Stimulated activated naive CD8-positive, alpha-beta T cell treated with anti-CD3 and anti-CD28 coated beads, Interleukin-15, Interleukin-2, amounts not matched to agents 100 U/mL and 50 U/mL, for 24 hours (primary cell): Measurements from ENCODE around the gene GSDME.

ENCODE experiments used
- ATAC-seq: fragments of 150-1000 bp; cut with Tn5 transposase; one replicate; pipeline ENCODE4 v1.10.0; 2021
- DNase-seq: peaks from one replicate; pipeline ENCODE4 v3.0.0; 2021

The GSDME gene

DNA sequence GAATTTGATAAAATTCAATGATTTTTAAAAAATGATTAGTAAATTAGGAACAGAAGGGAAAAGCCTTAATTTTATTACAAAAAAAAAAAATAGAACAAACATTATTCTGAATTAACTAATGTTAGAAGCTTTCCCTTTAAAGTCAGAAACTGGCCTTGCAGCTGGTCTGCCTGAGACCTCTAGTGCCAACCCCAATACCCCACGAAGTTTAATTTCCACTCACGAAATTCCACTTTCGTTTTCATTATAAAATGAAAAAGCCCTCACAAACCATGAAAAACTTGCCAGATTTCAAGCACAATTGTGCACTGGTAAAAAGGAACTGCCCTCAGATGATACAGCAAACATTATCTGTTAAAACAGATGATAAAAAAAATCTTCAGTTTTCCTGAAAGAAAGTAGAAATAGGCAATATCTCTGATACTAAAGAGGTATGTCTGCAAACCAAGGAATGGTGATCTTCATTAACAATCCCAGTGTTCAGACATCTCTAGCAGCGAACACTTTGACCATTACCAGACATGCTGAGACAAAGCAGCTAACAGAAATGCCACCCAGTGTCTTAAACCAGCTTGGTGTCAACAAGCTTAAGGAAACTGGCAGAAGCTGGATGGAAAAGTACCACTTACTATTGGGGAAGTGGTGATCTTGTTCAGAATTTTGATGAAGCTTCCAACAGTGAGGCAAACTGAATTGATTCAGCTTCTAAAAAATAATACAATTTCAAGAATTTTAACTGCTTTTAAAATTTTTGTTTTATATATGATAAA, 103.8 kb downstream of the GSDME start:
- ATAC-seq (no peak), DNase-seq (no peak)

DNA sequence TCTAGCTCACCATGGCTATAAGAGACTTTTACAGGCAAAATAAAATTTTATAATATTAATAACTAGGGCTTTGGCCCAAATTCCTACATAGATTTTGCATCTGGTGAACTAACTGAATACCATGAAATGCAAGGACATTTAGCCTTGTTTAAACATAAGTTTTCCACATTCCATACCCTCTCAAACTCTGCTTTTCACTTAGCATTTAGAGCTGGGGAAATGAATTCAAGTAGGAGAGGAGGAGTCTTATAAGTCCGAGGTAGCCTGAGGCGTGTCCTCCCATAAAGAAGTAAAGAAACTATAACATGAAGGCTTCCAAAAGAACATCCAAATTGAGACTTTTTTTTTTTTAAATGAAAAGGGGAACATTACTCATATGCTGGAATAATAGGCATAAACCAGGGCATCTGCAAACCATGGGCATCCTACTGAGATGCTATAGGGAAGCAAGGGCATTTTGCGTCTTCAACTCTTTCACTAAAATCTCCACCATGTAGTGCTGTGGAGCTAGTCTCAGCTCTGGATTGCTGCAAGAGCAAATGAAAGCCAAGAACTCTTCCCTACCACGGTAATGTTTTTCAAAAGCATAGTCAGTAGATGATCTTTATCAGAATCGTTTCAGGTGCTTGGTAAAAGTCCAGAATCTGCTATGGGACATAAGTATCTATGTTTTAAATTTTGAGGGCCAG, 104.9 kb downstream of the GSDME start:
- ATAC-seq = no peak
- no peak for DNase-seq
